Fibroblast of pulmonary artery (primary cell): ENCODE data around the gene KIF3A.

Source experiments
- DNase-seq: peaks from one replicate; pipeline ENCODE4 v3.0.0-alpha.2; 2010; ENCODE audit warnings: low read depth
- H3K4me3 ChIP-seq: replicated peaks from 2 replicates; pipeline ENCODE4 v1.5.1; 2011; ENCODE audit warnings: low read depth, mild to moderate bottlenecking, control low read depth, low read length, moderate library complexity
- CTCF ChIP-seq: IDR thresholded peaks from 2 replicates; pipeline ENCODE4 v1.5.1; 2011; ENCODE audit warnings: mild to moderate bottlenecking, control low read depth, low read length, inconsistent platforms; ENCODE audit errors: missing control alignments

KIF3A gene

GRCh38 chr5:132754111-132754510 is 16.8 kb upstream of the KIF3A start:
- no peak for DNase-seq
- no peak overlapping the region for H3K4me3 ChIP-seq
- no peak for TF ChIP-seq CTCF

GRCh38 chr5:132753135-132753987 is 16.0 kb upstream of the KIF3A start:
- no peak overlapping the region for H3K4me3 ChIP-seq
- TF ChIP-seq CTCF, result no peak
- no peak for DNase-seq

GRCh38 chr5:132752581-132753125 is 15.3 kb upstream of the KIF3A start:
- no peak overlapping the region for H3K4me3 ChIP-seq
- TF ChIP-seq CTCF, result no peak
- no peak for DNase-seq

DNA sequence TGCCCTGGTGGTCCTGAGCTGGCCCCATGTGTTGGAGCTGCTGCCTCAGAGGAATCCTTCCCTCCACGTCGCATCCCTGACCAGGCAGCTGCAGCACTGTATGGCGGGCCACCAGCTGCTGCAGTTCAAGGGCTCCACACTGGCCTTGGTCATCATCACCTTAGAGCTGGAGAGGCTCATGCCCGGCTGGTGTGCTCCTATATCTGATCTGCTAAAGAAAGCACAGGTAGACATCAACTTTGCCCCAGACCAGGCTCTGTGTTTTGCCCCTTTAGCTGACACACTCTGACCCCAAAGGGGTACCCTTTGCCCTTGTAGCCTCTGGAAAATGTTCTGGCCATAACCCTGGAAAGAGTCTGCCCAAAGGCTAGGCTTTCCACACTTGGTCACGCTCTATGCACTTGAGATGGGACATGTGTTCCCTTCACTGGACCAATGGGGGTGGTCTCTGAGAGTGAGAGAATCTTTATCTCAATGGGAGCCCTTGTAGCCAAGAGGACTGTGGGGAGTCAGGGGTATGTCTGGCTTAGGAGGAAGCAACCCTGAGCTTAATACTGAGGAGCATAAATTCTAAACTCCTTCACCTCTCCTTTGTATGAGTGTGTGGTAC is 14.7 kb upstream of the KIF3A start:
- no peak for DNase-seq
- no peak overlapping the region for H3K4me3 ChIP-seq
- no peak for TF ChIP-seq CTCF

- TF ChIP-seq CTCF, result no peak
- peak; percentile 89 for DNase-seq
- H3K4me3 ChIP-seq, result no peak overlapping the region
Measured at GRCh38 chr5:132751444-132751843, 14.1 kb upstream of the KIF3A start.

- no peak overlapping the region for H3K4me3 ChIP-seq
- TF ChIP-seq CTCF, result no peak
- DNase-seq, result no peak
Measured at GRCh38 chr5:132750471-132751230, 13.3 kb upstream of the KIF3A start.
